Hematopoietic multipotent progenitor cell treated with erythropoietin and hydrocortisone succinate and interleukin-3 and kit ligand, for 15 days (in vitro differentiated cells): ENCODE results near the gene BIN2.

ENCODE experiments used
- DNase-seq: peaks from one replicate; pipeline ENCODE4 v3.0.0-alpha.2; 2015; ENCODE audit warnings: low spot score

Gene BIN2

GRCh38 chr12:51323966-51324895 is at the start of gene BIN2:
Gene BIN2 (minus strand): TSS chr12:51324174. CDS start chr12:51324102, 72 bp downstream.
- peak; percentile 17 for DNase-seq

- no peak for DNase-seq
These were observed 49.2 kb upstream of the BIN2 start for GRCh38 chr12:51373187-51373586.

DNA sequence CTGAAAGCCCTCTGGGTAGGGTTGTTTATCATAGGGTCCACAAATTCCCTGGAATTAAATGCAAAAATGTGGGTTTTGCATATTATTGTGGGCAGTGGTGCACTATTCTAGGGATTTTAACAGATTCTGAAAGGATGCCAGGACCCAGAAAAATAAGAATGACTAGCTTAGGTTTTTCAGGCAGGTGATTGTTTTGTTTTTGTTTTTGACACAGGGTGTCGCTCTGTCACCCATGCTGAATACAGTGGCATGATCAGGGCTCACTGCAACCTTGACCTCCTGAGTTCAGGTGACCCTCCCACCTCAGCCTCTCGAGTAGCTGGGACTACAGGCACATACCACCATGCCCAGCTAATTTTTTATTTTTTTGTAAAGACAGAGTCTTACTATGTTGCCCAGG is 48.0 kb upstream of the BIN2 start:
- DNase-seq: no peak

- no peak for DNase-seq
These were observed 47.5 kb upstream of the BIN2 start for GRCh38 chr12:51371295-51371953.

- DNase-seq: no peak
These were observed 46.7 kb upstream of the BIN2 start for GRCh38 chr12:51370667-51371066.

- no peak for DNase-seq
These were observed 45.6 kb upstream of the BIN2 start for GRCh38 chr12:51369581-51369980.

GRCh38 chr12:51368640-51369517 is 44.9 kb upstream of the BIN2 start:
- DNase-seq: peak; percentile 46

- no peak for DNase-seq
These were observed 41.3 kb upstream of the BIN2 start for GRCh38 chr12:51365276-51365675.

DNA sequence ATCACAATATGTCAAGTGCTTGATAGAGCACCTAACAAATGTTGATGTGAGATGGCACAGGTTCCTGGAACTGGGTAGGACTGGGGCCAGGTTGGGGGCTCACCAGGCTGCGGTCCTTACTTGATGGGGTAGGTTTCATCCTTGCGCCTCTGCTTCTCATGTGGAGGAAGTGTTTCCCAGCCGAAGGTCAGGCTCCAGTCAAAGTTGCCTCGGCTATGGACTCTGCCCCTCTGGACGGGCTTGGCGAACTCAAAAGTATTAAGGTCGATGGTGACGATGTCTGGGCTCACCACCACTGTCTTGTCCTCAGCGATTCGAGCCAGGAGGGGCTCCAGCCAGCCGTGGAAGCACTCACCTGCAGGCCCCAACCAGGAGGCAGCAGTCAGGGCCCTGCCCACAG is 40.0 kb upstream of the BIN2 start:
- DNase-seq: no peak

- no peak for DNase-seq
These were observed 38.9 kb upstream of the BIN2 start for GRCh38 chr12:51362747-51363342.

GRCh38 chr12:51362307-51362706 is 38.3 kb upstream of the BIN2 start:
- DNase-seq: no peak

DNA sequence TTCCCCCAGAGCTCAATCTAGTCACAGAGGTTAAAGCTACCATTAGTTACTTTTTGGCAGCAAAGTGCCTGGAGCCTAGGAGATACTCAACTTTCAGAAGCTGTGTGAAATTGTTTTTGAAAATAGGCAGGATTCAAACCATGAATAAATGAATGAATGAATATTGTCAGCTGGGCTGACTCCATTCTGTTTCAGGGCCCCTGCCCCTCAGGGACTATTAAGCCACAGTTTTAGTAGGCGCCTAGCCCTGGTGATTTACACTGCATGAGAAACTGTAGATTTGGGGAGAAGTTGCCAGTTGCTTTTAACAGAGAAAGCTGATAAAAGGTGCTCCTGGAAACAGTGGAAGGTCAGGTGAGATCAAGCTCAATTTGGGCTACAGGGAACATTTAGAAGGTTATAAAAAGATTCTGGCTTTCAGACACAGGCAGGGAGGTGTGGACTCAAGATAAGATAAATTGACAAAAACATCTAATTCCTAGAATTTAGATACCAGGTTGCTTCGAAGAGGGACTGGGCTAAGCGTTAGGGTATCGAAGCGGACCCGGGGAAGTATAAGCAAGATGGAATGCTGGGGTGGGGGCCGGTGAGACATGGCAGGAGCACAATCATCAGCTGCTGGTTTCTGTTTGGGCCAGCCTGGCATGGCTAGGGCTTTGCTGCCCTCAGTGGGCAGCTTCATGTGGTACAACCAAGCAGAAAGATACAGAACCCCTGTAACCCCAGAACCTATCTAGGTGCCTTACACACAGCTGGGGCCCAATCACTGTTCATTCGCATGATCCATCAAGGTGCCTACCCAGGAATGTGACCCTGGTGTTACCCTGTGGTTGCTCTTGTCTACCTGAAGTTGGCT is 37.4 kb upstream of the BIN2 start:
- peak; percentile 18 for DNase-seq

DNA sequence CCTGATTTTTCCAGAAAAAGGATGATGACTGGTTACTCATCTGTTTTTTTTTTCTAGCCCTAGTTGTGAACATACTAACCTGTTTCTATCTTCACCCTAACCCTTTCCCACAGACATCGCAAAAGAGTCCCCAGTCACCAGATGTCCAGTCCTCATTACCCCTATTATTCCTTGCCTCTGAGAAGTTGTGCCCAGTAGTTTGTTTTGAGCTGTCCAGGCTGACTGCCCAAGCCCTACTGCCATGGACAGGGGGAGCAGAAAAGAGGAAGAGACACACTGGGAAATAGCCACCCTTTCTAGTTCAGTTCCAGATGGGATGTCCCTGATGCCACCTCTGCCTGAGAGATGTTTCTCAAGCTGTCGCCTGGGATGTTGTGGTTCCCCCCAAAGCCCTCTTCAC is 36.3 kb upstream of the BIN2 start:
- DNase-seq: no peak

DNA sequence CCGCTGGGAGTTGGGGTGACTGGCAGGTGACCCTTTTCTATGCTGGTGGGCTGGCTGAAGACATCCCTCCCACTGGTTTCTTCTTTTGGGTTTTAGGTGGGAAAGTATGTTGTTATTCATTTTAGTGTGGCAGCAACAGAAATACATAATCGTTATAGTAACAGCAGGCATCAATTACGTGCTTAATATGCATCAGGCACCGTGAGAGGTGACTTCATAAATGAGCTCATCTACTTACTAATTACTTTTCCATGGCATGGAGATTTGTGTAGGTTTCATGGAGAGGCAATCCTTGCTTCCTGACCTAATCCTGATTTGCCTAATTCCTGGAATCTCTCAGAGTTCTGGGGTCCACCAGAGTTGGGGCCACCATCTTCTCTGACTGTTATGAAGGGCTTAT is 35.9 kb upstream of the BIN2 start:
- DNase-seq: no peak

GRCh38 chr12:51358496-51358895 is 34.5 kb upstream of the BIN2 start:
- DNase-seq: no peak

GRCh38 chr12:51357374-51358047 is 33.5 kb upstream of the BIN2 start:
- no peak for DNase-seq

DNA sequence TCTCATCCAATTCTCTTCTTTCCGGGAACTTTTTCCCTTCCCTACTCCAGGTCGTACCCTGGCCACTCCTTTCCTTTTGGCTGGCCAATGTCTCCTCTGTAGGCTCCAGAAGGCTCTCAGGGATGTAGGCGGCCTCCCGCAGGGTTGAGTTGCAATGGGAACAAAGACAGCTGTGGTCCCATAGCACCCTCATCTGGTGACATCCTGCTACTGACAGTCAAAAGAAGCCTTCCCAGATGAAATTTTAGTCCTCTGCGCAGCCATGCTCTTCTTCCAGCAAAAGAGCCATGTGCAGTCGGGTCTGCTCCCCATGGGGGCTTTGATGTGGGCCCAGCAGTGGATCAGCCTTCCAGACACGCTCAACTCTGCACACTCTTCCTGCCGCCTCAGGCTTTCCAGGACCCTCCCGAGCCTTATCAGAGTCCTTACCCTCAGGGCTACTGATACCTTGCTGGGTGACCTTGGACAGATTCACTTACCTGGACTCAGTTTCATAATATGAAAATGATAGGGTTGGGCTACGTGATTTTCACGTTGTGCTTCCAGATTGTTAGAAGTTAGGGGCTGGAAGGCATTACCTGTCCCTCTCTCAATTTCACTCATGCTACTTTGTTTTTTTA is 28.0 kb upstream of the BIN2 start:
- peak; percentile 21 for DNase-seq

DNA sequence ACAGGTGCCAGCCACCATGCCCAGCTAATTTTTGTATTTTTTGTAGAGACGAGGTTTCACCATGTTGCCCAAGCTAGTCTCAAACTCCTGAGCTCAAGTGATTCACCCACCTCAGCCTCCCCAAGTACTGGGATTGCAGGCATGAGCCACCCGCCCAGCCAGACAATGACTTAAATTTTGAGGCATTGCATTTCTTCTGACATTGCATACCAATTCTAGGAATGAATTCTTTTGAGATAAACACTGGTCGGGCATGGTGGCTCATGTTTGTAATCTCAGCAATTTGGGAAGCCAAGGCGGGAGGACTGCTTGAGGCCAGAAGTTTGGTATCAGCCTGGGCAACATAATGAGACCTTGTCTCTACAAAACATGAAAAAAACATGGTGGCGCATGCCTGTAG is 25.1 kb upstream of the BIN2 start:
- DNase-seq: no peak

DNA sequence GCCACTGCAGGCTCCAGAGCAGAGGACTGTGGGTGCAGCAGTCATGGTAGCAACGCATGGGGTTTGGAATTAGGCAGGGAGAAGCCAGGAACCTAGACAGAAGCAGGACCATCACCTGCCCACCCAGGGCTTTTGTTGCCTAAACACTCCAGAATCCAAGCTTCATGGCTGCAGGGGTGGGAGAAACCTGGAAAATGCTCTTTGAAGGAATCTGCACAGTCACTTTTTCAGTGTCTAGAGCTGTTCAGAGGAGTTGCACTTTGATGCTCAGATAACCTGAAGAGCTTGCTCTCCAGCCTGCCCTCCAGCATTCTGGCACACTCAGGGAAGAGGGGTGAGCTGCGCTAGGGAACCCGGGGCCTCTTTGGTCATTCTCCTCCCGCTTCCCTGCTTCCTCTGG is 24.1 kb upstream of the BIN2 start:
- no peak for DNase-seq

DNA sequence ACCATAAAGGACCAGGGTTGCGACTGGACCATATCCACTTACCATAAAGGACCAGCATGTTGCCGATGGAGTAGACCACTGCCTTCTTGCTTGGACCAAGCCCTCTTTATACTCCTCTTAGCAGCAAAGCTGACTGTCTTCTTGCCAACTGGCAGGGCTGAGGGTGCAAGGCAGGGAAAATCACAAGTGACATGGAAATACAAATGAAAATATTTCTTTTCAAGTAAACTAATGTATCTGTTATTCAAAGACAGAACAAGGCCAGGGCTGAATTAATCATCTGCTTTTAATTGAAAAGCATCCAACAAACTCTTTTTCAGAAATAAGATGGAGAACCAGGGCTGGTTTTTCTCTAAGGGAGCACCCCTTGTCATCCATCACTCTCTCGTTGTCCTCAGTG is 22.6 kb upstream of the BIN2 start, which contains the start of gene CELA1:
Gene CELA1, minus strand, starts transcription at position 99 of the 400 bp plus-strand sequence. Its CDS starts 41 bp downstream, at position 58.
- no peak for DNase-seq
